Neural cell (in vitro differentiated cells): ENCODE data around the gene CEP85L. TPM values are rescaled to one million over a fixed set of nuclear protein-coding genes. Genes with fewer than 3 reads are reported as not detected.

ENCODE experiments used
- H2AFZ ChIP-seq: fragments of 200-600, 300-800 bp; sonication (generic), shearing (Covaris generic); 2 replicates; pipeline ENCODE4 v1.6.0; 2014; ENCODE audit warnings: low read depth, mild to moderate bottlenecking, antibody characterized with exemption, low read length, moderate library complexity
- H3F3A ChIP-seq: fragments of 200-600 bp; shearing (Covaris generic); 2 replicates; pipeline ENCODE4 v1.6.1; 2016; ENCODE audit warnings: mild to moderate bottlenecking, moderate library complexity, mixed read lengths, antibody characterized with exemption, low read length; ENCODE audit not compliant: insufficient read depth, poor library complexity, severe bottlenecking
- H3K27ac ChIP-seq: fragments of 200-600, 300-800 bp; sonication (generic), shearing (Covaris generic); 2 replicates; pipeline ENCODE4 v1.5.1; 2014; ENCODE audit warnings: mild to moderate bottlenecking, low read length, moderate library complexity
- H3K27me3 ChIP-seq: fragments of 300-800, 200-600 bp; sonication (generic), shearing (Covaris generic); 2 replicates; pipeline ENCODE4 v1.6.0; 2014; ENCODE audit warnings: mild to moderate bottlenecking, low read depth, low read length, moderate library complexity; ENCODE audit not compliant: insufficient read depth
- H3K36me3 ChIP-seq: fragments of 300-800, 200-600 bp; sonication (generic), shearing (Covaris generic); 2 replicates; pipeline ENCODE4 v1.5.1; 2014; ENCODE audit warnings: mild to moderate bottlenecking, antibody characterized with exemption, low read length, moderate library complexity; ENCODE audit not compliant: insufficient read depth
- H3K4me2 ChIP-seq: fragments of 300-800, 200-600 bp; sonication (generic), shearing (Covaris generic); 2 replicates; pipeline ENCODE4 v1.6.0; 2014; ENCODE audit warnings: mild to moderate bottlenecking, low read length
- H3K4me3 ChIP-seq: fragments of 300-800, 200-600 bp; sonication (generic), shearing (Covaris generic); 2 replicates; pipeline ENCODE4 v1.5.1; 2014; ENCODE audit warnings: mild to moderate bottlenecking, low read length, moderate library complexity
- H3K79me2 ChIP-seq: fragments of 200-600 bp; shearing (Covaris generic); replicated peaks from 2 replicates; pipeline ENCODE4 v1.6.0; 2014; ENCODE audit warnings: mild to moderate bottlenecking, low read length, moderate library complexity; ENCODE audit not compliant: insufficient read depth
- H3K9ac ChIP-seq: fragments of 300-800, 200-600 bp; sonication (generic), shearing (Covaris generic); 2 replicates; pipeline ENCODE4 v1.6.1; 2016; ENCODE audit warnings: mild to moderate bottlenecking, low read length, mixed read lengths
- H3K9me2 ChIP-seq: fragments of 200-600 bp; shearing (Covaris generic); 2 replicates; pipeline ENCODE4 v1.6.1; 2016; ENCODE audit warnings: mild to moderate bottlenecking, low read length, mixed read lengths; ENCODE audit not compliant: insufficient read depth
- H3K9me3 ChIP-seq: fragments of 200-600, 300-800 bp; sonication (generic), shearing (Covaris generic); 2 replicates; pipeline ENCODE4 v1.6.1; 2016; ENCODE audit warnings: mild to moderate bottlenecking, mixed run types, low read length, moderate library complexity, mixed read lengths
- H4K20me1 ChIP-seq: fragments of 200-600 bp; shearing (Covaris generic); 2 replicates; pipeline ENCODE4 v1.6.1; 2016; ENCODE audit warnings: mild to moderate bottlenecking, mixed run types; ENCODE audit not compliant: insufficient read depth
- CTCF ChIP-seq: fragments of 450-650 bp; IDR thresholded peaks from 2 replicates; pipeline ENCODE4 v1.5.1; 2014; ENCODE audit warnings: antibody characterized with exemption, mild to moderate bottlenecking, moderate library complexity; ENCODE audit not compliant: poor library complexity, severe bottlenecking
- EP300 ChIP-seq: fragments of 450-650 bp; conservative IDR thresholded peaks from 2 replicates; pipeline ENCODE4 v1.6.1; 2014; ENCODE audit warnings: antibody characterized with exemption, mild to moderate bottlenecking, moderate library complexity; ENCODE audit not compliant: poor library complexity, severe bottlenecking
- EZH2 ChIP-seq: fragments of 200-600, 300-800 bp; shearing (Covaris generic), sonication (generic); IDR thresholded peaks from 2 replicates; pipeline ENCODE4 v1.6.1; 2014; ENCODE audit warnings: antibody characterized with exemption, low read length, borderline replicate concordance, mild to moderate bottlenecking; ENCODE audit not compliant: insufficient read depth, poor library complexity, severe bottlenecking
- MXI1 ChIP-seq: fragments of 450-650 bp; conservative IDR thresholded peaks from 2 replicates; pipeline ENCODE4 v1.6.1; 2014; ENCODE audit warnings: antibody characterized with exemption, mild to moderate bottlenecking; ENCODE audit not compliant: poor library complexity, severe bottlenecking
- POLR2AphosphoS5 ChIP-seq: IDR thresholded peaks from 2 replicates; pipeline ENCODE4 v1.6.1; 2012
- RAD21 ChIP-seq: fragments of 450-650 bp; conservative IDR thresholded peaks from 2 replicates; pipeline ENCODE4 v1.6.1; 2014; ENCODE audit warnings: antibody characterized with exemption, mild to moderate bottlenecking, moderate library complexity
- SMC3 ChIP-seq: fragments of 450-650 bp; conservative IDR thresholded peaks from 2 replicates; pipeline ENCODE4 v1.6.1; 2014; ENCODE audit warnings: antibody characterized with exemption, mild to moderate bottlenecking, moderate library complexity; ENCODE audit not compliant: poor library complexity
- TAF1 ChIP-seq: IDR thresholded peaks from 2 replicates; pipeline ENCODE4 v1.6.1; 2012; ENCODE audit warnings: low read depth
- polyA plus RNA-seq: library from polyadenylated mRNA; depleted of rRNA; stranded (reverse); fragments of >200 nt; gene quantifications from 2 replicates; pipeline ENCODE4 v1.2.3, GENCODE V29; 2014
- TF ChIP-seq, protein P1 (sequence below): IDR thresholded peaks from 2 replicates; pipeline ENCODE4 v1.6.1; 2012; ENCODE audit warnings: borderline replicate concordance

CEP85L gene
- polyA plus RNA-seq, 1 donor from 2014 or later = 17.0 TPM

GRCh38 chr6:118641042-118641441 is 10.3 kb downstream of the CEP85L start:
- H3K4me3 ChIP-seq = no peak overlapping the region
- H3K9me3 ChIP-seq = no peaks in the 10 kb centered on the region
- no peaks in the 10 kb centered on the region for H3F3A ChIP-seq
- H3K9me2 ChIP-seq = no peaks in the 10 kb centered on the region
- H2AFZ ChIP-seq = no peak overlapping the region
- H3K27me3 ChIP-seq = no peaks in the 10 kb centered on the region
- peaks cover 29% of the 10 kb centered on the region for H3K79me2 ChIP-seq
- TF ChIP-seq CTCF = no peak
- TF ChIP-seq, protein P1, sequence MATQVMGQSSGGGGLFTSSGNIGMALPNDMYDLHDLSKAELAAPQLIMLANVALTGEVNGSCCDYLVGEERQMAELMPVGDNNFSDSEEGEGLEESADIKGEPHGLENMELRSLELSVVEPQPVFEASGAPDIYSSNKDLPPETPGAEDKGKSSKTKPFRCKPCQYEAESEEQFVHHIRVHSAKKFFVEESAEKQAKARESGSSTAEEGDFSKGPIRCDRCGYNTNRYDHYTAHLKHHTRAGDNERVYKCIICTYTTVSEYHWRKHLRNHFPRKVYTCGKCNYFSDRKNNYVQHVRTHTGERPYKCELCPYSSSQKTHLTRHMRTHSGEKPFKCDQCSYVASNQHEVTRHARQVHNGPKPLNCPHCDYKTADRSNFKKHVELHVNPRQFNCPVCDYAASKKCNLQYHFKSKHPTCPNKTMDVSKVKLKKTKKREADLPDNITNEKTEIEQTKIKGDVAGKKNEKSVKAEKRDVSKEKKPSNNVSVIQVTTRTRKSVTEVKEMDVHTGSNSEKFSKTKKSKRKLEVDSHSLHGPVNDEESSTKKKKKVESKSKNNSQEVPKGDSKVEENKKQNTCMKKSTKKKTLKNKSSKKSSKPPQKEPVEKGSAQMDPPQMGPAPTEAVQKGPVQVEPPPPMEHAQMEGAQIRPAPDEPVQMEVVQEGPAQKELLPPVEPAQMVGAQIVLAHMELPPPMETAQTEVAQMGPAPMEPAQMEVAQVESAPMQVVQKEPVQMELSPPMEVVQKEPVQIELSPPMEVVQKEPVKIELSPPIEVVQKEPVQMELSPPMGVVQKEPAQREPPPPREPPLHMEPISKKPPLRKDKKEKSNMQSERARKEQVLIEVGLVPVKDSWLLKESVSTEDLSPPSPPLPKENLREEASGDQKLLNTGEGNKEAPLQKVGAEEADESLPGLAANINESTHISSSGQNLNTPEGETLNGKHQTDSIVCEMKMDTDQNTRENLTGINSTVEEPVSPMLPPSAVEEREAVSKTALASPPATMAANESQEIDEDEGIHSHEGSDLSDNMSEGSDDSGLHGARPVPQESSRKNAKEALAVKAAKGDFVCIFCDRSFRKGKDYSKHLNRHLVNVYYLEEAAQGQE = no peak
- no peak for TF ChIP-seq TAF1
- no peak for TF ChIP-seq EZH2
- TF ChIP-seq RAD21 = no peak
- TF ChIP-seq EP300 = no peak
- TF ChIP-seq SMC3 = no peak
- no peak for TF ChIP-seq POLR2AphosphoS5
- TF ChIP-seq MXI1 = no peak
- no peaks in the 10 kb centered on the region for H3K36me3 ChIP-seq
- no peak overlapping the region for H3K9ac ChIP-seq
- H4K20me1 ChIP-seq = no peaks in the 10 kb centered on the region
- no peak overlapping the region for H3K27ac ChIP-seq
- H3K4me2 ChIP-seq = no peak overlapping the region

DNA sequence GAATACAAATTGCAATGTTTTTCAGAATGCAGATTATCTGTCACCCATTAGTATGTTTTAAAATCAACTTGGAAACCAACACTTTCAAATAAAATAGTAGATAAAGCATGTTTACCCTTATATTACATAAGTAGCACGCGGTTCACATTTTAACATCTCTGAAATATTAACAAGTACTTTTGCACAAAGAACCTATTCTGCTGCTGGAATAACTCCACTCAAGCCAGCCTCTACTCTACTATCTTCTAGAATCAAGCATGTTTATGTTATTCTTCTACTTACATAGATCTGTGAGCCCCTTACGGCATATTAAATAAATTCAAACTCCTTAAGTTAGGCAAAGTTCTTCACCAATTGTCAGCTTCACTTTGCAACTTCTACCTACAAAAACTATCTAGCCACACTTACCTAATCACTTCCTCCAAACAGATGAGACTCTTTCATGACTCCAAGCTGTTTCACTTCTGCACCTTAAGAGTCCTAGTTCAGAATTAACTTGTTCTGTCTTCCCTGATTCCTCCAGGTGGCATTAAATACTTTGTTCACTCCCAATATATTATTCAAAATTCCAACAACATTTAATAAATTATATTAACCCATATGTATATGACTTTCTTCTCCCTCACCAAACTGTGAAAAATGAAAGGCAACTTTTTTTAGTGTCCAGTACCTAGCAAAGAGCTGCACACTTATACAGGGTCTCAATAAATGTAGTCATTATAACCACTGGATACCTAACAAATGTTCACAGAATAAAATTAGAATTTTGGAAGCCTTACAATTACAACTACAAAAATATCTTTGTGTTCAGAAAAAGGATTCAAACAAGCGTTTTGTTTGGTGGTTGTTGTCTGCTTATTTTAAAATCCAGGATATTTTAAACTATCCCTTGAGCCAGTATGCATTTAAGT is 12.1 kb downstream of the CEP85L start:
- H4K20me1 ChIP-seq = no peaks in the 10 kb centered on the region
- no peak overlapping the region for H2AFZ ChIP-seq
- H3K4me3 ChIP-seq = no peak overlapping the region
- H3K9me3 ChIP-seq = no peaks in the 10 kb centered on the region
- H3F3A ChIP-seq = no peaks in the 10 kb centered on the region
- no peaks in the 10 kb centered on the region for H3K36me3 ChIP-seq
- H3K27ac ChIP-seq = no peak overlapping the region
- H3K9me2 ChIP-seq = no peaks in the 10 kb centered on the region
- H3K4me2 ChIP-seq = no peak overlapping the region
- H3K9ac ChIP-seq = no peak overlapping the region
- no peaks in the 10 kb centered on the region for H3K27me3 ChIP-seq
- peaks cover 26% of the 10 kb centered on the region for H3K79me2 ChIP-seq
- TF ChIP-seq POLR2AphosphoS5 (no peak), MXI1 (no peak), TAF1 (no peak), EZH2 (no peak), SMC3 (no peak), CTCF (no peak), RAD21 (no peak), EP300 (no peak)
- TF ChIP-seq, protein P1 = no peak
